ENCODE results near the gene SPRED2. TPM values are rescaled to one million over a fixed set of nuclear protein-coding genes. Genes with fewer than 3 reads are reported as not detected.

SPRED2 gene
- total and polyA plus RNA-seq, 3 donors from 2014 or later = 10.0 to 14.1 (median 11.3) TPM

DNA sequence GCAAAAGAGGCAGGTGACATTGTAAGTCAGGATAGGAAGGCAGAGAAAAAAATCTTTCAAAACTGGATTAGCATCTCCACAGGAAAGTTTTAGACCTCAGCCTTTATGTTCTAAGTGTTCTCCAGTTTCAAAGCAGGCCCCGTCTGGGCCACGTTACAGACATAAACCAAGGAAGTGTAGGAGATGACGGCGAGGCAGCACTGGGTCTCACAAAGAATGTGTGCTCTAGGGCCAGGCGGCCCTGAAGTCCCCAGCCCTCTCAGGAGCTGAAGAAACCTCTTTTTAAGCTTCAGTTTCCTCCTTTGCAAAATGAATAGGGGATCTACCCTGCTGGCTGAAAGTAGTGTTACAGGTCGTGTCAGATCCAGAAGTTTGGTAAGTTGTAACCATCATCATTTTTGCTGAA is 81.7 kb downstream of the SPRED2 start:
- Histone ChIP-seq H3K4me3 (no peak overlapping the region), H3K36me3 (ENCODE audit: low read depth, missing control alignments) (no peaks in the 10 kb centered on the region), H3K27me3 (no peaks in the 10 kb centered on the region), H3K27ac (no peak overlapping the region), H3K9me3 (no peaks in the 10 kb centered on the region), H3K4me1 (peaks cover 22% of the 10 kb centered on the region)
- no peak for DNase-seq
- intact Hi-C loops (cut with DNase I; ENCODE audit: low total_unique reads) = no loop called here
- 61 to 67% methylated on average over 6 of the region's 6 CpGs for WGBS, 2 donors
- TF ChIP-seq CTCF (IDR thresholded peaks at IDR 0.05) = peak in 1 of 3 experiments; percentile 24
- no peak for TF ChIP-seq POLR2A (IDR thresholded peaks at IDR 0.05)

DNA sequence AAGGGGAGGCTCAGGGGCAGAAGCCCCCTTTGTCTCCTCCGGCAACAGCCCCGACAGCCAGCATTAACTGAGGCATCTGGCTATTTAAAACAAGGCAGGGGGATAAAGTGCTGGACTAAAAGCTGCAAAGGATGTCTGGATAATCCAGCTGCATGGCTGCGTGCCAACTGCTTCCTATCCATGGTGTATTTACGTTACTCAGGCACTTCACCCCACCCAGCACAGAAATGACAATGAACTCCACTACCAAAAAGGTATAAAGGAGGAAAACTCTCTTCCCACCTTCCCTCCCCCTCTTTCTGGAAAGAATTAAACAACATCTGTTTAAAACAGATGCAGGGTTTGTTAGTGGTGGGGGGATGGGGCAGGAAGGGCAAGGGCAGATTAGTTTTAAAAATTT is 82.5 kb downstream of the SPRED2 start:
- Histone ChIP-seq H3K4me3 (no peak overlapping the region), H3K27me3 (no peaks in the 10 kb centered on the region), H3K27ac (no peak overlapping the region), H3K9me3 (no peaks in the 10 kb centered on the region), H3K4me1 (peaks cover 26% of the 10 kb centered on the region), H3K36me3 (ENCODE audit: low read depth, missing control alignments) (no peaks in the 10 kb centered on the region)
- TF ChIP-seq CTCF (IDR thresholded peaks at IDR 0.05) (no peak), POLR2A (IDR thresholded peaks at IDR 0.05) (no peak)
- peak; percentile 62 for DNase-seq
- intact Hi-C loops (cut with DNase I; ENCODE audit: low total_unique reads) = no loop called here
- 44 to 49% methylated on average over 4 of the region's 4 CpGs for WGBS, 2 donors

DNA sequence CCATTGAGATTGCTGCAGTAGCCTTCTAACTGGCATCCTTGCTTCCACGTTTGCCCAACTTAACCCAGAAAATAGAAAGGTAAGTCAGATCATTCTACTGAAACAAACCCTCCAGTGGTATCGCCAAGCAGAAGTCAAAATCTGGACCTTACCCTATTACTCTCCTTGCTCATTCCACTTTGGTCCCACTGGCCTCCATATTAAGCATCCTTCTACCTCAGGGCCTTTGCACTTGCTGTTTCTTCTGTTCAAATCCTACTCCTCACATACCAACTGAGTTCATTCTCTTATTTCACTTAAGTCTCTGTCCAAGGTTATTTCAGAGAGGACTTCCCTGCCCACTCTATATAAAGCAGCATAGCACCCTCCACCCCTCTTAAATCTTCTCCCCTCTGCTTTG is 84.5 kb downstream of the SPRED2 start:
- no peak overlapping the region for H3K27ac ChIP-seq
- intact Hi-C loops (cut with DNase I; ENCODE audit: low total_unique reads) = no loop called here
- no peak for DNase-seq

DNA sequence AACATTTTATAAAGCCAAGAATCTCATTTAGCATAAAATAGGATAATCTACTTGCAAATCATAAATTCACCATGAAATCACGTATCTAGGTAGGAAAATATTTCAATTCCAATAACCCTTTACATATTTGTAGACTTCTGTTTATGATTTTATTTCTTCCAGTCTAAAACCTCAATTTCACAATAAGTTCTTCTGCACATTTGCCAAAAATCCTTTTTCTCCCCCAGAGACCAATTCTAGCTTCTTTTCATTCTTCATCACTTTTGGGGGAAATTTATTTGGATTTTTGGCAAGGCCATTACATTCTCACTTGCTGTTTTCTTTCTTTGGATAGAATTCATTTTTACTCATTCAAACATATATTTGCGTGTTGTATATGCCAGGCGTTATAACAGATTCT is 86.8 kb downstream of the SPRED2 start:
- Histone ChIP-seq H3K4me3 (no peak overlapping the region), H3K27ac (no peak overlapping the region), H3K4me1 (peaks cover 22% of the 10 kb centered on the region), H3K36me3 (ENCODE audit: low read depth, missing control alignments) (no peaks in the 10 kb centered on the region), H3K27me3 (no peaks in the 10 kb centered on the region), H3K9me3 (no peaks in the 10 kb centered on the region)
- intact Hi-C loops (cut with DNase I; ENCODE audit: low total_unique reads) = no loop called here
- 59 to 72% methylated on average over 3 of the region's 3 CpGs for WGBS, 2 donors
- TF ChIP-seq CTCF (IDR thresholded peaks at IDR 0.05) (no peak), POLR2A (IDR thresholded peaks at IDR 0.05) (no peak)
- no peak for DNase-seq

More for the DNA sequence above, 84.5 kb downstream of the SPRED2 start:
- no peaks in the 10 kb centered on the region for H3K36me3 ChIP-seq (ENCODE audit: low read depth, missing control alignments)
- H3K4me3 ChIP-seq = no peak overlapping the region
- WGBS, 2 donors = 90 to 93% methylated on average over 2 of the region's 2 CpGs
- TF ChIP-seq POLR2A (IDR thresholded peaks at IDR 0.05) (no peak), CTCF (IDR thresholded peaks at IDR 0.05) (no peak)
- peaks cover 31% of the 10 kb centered on the region for H3K4me1 ChIP-seq
- H3K27me3 ChIP-seq = no peaks in the 10 kb centered on the region
- no peaks in the 10 kb centered on the region for H3K9me3 ChIP-seq

GRCh38 chr2:65344689-65345088 is 87.7 kb downstream of the SPRED2 start:
- intact Hi-C loops (cut with DNase I; ENCODE audit: low total_unique reads) = no loop called here

More at GRCh38 chr2:65344689-65345088, 87.7 kb downstream of the SPRED2 start:
- WGBS, 2 donors = 69 to 87% methylated on average over 15 of the region's 15 CpGs
- no peaks in the 10 kb centered on the region for H3K36me3 ChIP-seq (ENCODE audit: low read depth, missing control alignments)
- H3K4me1 ChIP-seq = peaks cover 16% of the 10 kb centered on the region
- H3K4me3 ChIP-seq = no peak overlapping the region
- no peak for DNase-seq
- H3K27ac ChIP-seq = no peak overlapping the region
- TF ChIP-seq POLR2A (IDR thresholded peaks at IDR 0.05) = no peak
- no peak for TF ChIP-seq CTCF (IDR thresholded peaks at IDR 0.05)
- H3K9me3 ChIP-seq = no peaks in the 10 kb centered on the region
- H3K27me3 ChIP-seq = no peaks in the 10 kb centered on the region

Measured in testis (tissue), 3 donors.